MCF 10A (cell line): ENCODE results near the gene MPV17. TPM values are rescaled to one million over a fixed set of nuclear protein-coding genes. Genes with fewer than 3 reads are reported as not detected.

Experiments
- Bru-seq: library from RNA; stranded (reverse); fragments of 400-500 nt; gene quantifications from one replicate; lab custom pipeline; 2021; lab: Mats Ljungman, UMichigan
- BruChase-seq, 2 experiments: library from RNA; stranded (reverse); fragments of 400-500 nt; gene quantifications; one replicate each; lab custom pipeline; 2021; lab: Mats Ljungman, UMichigan
- BruUV-seq: library from RNA; stranded (reverse); fragments of 400-500 nt; replicated peaks from 2 replicates; lab custom pipeline; 2021; lab: Mats Ljungman, UMichigan
- CTCF ChIA-PET: fragments of 300-600 bp; sonication (Branson Sonifier 250); formaldehyde crosslinking; extraction: SDS; loops from one replicate; lab custom pipeline; 2021; ENCODE audit warnings: antibody characterized with exemption, inconsistent platforms; lab: Yijun Ruan, JAX
- POLR2A ChIA-PET: fragments of 300-600, 350-650 bp; sonication (Branson Sonifier 250); formaldehyde crosslinking; extraction: SDS; loops from one replicate; lab custom pipeline; 2020; ENCODE audit warnings: antibody characterized with exemption, inconsistent platforms; lab: Yijun Ruan, JAX
- DNase-seq: peaks from one replicate; pipeline ENCODE4 v3.0.0-alpha.2; 2018; ENCODE audit not compliant: unreplicated experiment
- H3K27ac Mint-ChIP-seq: one replicate; pipeline ENCODE4 v1.8.0; 2022; ENCODE audit warnings: mild to moderate bottlenecking, low read depth, mixed read lengths; ENCODE audit not compliant: unreplicated experiment
- H3K27me3 Mint-ChIP-seq: one replicate; pipeline ENCODE4 v1.8.0; 2022; ENCODE audit warnings: mixed read lengths; ENCODE audit not compliant: insufficient read depth, unreplicated experiment
- H3K36me3 Mint-ChIP-seq: one replicate; pipeline ENCODE4 v1.8.0; 2022; ENCODE audit warnings: mild to moderate bottlenecking, moderate library complexity, mixed read lengths; ENCODE audit not compliant: insufficient read depth, unreplicated experiment
- H3K4me1 Mint-ChIP-seq: one replicate; pipeline ENCODE4 v1.8.0; 2022; ENCODE audit warnings: mixed read lengths; ENCODE audit not compliant: insufficient read depth, unreplicated experiment
- H3K4me3 Mint-ChIP-seq: one replicate; pipeline ENCODE4 v1.8.0; 2022; ENCODE audit warnings: mild to moderate bottlenecking, moderate library complexity, mixed read lengths; ENCODE audit not compliant: unreplicated experiment
- H3K9me3 Mint-ChIP-seq: one replicate; pipeline ENCODE4 v1.8.0; 2022; ENCODE audit warnings: mixed read lengths; ENCODE audit not compliant: unreplicated experiment
- intact Hi-C: fragments of 100-400 bp; cut with micrococcal nuclease; formaldehyde crosslinking; loops from 2 replicates; pipeline ENCODE4 v1.14.1; 2022
- long read RNA-seq: library from polyadenylated mRNA; stranded (forward); transcript quantifications from one replicate; pipeline ENCODE4 v2.0.0, GENCODE V29; 2022
- total RNA-seq: library from RNA; stranded (reverse); gene quantifications from 2 replicates; pipeline ENCODE4 v1.2.3, GENCODE V29; 2022
- TF ChIP-seq, protein P1 (sequence below): fragments of 200-600 bp; IDR thresholded peaks from one replicate; pipeline ENCODE4 v1.8.0; 2022; ENCODE audit warnings: antibody characterized with exemption, mild to moderate bottlenecking; ENCODE audit not compliant: unreplicated experiment

The MPV17 gene, protein sequence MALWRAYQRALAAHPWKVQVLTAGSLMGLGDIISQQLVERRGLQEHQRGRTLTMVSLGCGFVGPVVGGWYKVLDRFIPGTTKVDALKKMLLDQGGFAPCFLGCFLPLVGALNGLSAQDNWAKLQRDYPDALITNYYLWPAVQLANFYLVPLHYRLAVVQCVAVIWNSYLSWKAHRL
- 104 and 114 TPM in 2 replicates for total RNA-seq
- Bru-seq, nascent RNA = percentile 80 among the genes with signal in this experiment
- percentile 90 among the genes with signal in this experiment for BruChase-seq, experiment 1, labeled RNA remaining after a 6-hour chase
- BruChase-seq, experiment 2, labeled RNA remaining after a 2-hour chase = percentile 89 among the genes with signal in this experiment
- long read RNA-seq, transcript MPV17-211 (8 exons, 905 nt) = minor isoform, 6 of 117 reads
- long read RNA-seq, transcript MPV17-203 (8 exons, 1,005 nt) = major isoform, 57 of 117 reads
- long read RNA-seq, transcript MPV17-201 (7 exons, 998 nt) = minor isoform, 12 of 117 reads
- long read RNA-seq, partial matches to known transcripts = 9 of 117 reads
- long read RNA-seq, other reads (novel, unspliced or antisense) = 33 of 117 reads

DNA sequence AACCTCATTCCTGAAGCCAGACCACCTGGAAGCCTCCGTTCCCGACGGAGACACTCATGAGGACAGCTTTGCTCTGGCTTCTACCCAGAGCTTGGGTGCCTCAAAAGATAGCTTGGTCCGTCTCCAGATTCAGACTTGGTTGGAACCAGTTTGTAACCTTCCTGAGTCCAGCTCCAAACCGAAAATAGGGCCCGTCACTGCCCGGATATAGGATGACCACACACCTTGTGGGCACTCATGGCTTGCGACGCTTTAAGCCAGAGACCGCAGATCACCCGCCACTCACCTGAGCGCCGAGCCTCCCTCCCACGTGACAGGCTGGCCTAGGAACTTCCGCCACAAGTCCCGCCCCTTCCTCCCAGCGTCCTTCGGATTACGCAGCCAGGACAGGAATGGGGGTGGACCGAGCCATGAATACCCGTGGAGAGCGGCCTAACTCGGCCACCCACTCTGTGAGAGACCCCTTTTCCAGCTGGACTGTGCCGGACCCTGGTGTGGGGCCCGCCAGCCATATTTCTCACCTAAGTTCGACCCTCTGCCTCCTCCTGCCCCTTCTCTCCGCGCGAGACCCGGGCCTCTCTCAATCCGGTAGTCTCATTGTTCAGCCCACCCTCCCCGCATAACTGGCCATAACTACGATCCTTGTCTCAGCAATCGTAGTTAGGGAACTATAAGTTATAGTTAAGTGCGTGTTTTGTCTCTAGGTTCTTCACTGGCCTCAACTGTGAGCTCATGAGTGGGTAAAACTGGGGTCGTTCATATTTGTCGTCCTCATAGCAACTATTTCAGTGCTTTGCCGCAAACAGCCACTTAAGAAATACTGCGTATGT, at the start of gene MPV17:
MPV17 (minus strand) TSS at position 332 of the 830 bp plus-strand sequence. CDS start 580 bp downstream, outside the sequence.
- H3K27ac Mint-ChIP-seq = peak within 1 kb of the TSS; percentile 99
- peak within 1 kb of the TSS; percentile 91 for H3K4me3 Mint-ChIP-seq
- TF ChIP-seq, protein P1, sequence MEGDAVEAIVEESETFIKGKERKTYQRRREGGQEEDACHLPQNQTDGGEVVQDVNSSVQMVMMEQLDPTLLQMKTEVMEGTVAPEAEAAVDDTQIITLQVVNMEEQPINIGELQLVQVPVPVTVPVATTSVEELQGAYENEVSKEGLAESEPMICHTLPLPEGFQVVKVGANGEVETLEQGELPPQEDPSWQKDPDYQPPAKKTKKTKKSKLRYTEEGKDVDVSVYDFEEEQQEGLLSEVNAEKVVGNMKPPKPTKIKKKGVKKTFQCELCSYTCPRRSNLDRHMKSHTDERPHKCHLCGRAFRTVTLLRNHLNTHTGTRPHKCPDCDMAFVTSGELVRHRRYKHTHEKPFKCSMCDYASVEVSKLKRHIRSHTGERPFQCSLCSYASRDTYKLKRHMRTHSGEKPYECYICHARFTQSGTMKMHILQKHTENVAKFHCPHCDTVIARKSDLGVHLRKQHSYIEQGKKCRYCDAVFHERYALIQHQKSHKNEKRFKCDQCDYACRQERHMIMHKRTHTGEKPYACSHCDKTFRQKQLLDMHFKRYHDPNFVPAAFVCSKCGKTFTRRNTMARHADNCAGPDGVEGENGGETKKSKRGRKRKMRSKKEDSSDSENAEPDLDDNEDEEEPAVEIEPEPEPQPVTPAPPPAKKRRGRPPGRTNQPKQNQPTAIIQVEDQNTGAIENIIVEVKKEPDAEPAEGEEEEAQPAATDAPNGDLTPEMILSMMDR = no peak
- intact Hi-C loops = no loop called here
- no peaks in the 10 kb centered on the region for H3K9me3 Mint-ChIP-seq
- ChIA-PET POLR2A (interaction anchor here (0.6 to 5.6 kb wide), 35 partner anchors 10 to 1482 kb away, joined by 3 to 142 read pairs (median 6); partner anchors contain the start of genes AGBL5, EIF2B4, GTF3C2 and OST4), CTCF (interaction anchor here (0.5 to 7.8 kb wide), 10 partner anchors 9 to 405 kb away, joined by 3 to 47 read pairs (median 6); partner anchors contain the start of genes EIF2B4 and SNX17)
- peak; percentile 95 for DNase-seq
- H3K4me1 Mint-ChIP-seq = peaks cover 23% of the 10 kb centered on the region
- no peaks in the 10 kb centered on the region for H3K27me3 Mint-ChIP-seq
- TSS peak; percentile 93 for BruUV-seq
- H3K36me3 Mint-ChIP-seq = peaks cover 56% of the 10 kb centered on the region

DNA sequence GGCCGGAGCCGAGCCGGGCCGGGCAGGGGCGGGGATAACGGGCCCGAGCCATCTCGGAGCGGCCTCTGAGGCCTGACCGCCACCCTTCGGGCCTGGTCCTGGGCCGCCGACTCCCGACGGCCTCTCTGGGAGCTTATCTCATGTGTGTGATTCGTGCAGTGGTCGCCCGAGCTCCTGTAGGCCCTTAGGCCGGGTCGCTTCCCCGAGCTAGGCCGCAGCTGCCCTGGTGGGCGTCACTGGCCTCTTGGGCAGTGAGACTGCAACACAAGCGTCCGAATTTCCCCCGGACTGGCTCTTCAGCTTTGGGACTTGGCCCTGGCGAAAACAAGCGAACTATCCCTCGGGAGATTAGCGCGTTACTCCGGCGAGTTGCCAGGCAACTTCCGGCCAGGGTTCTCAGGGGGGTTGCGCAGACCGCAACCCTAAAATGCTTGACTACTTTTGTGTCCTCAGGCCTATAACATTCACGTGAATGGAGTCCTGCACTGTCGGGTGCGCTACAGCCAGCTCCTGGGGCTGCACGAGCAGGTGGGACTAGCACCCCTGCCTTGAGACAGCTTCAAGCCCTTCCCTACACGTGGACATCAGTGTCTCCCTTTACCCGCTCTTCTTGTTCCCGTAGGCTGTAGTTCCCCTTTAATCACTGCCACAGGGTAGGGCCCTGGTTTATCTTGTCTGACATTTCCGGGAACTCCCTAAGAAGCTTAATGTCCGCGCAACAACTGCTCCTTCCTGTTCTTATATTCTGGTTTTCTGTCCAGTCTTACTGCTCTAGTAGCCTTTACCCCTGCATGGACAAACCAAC, 48.1 kb upstream of the MPV17 start:
- TF ChIP-seq, protein P1 = no peak
- DNase-seq = peak; percentile 33
- Mint-ChIP-seq H3K27ac (peak overlapping the region; percentile 81), H3K27me3 (no peaks in the 10 kb centered on the region), H3K36me3 (peaks cover 64% of the 10 kb centered on the region), H3K4me3 (peak overlapping the region; percentile 86), H3K9me3 (no peaks in the 10 kb centered on the region), H3K4me1 (peaks cover 21% of the 10 kb centered on the region)
- intact Hi-C loops = loop anchor here (1.0 kb wide), 3 partner anchors 9 to 50 kb away; partner anchors contain the start of gene ZNF513
- POLR2A ChIA-PET = interaction anchor here (0.6 to 7.8 kb wide), 20 partner anchors 8 to 308 kb away, joined by 3 to 148 read pairs (median 4); partner anchors contain the start of genes ATRAID, CCDC121, GPN1 and GTF3C2
- CTCF ChIA-PET = interaction anchor here (0.5 to 5.7 kb wide), 5 partner anchors 8 to 60 kb away, joined by 3 to 47 read pairs (median 4); partner anchors contain the start of genes GTF3C2, MPV17 and ZNF513
- BruUV-seq = no TSS peak

DNA sequence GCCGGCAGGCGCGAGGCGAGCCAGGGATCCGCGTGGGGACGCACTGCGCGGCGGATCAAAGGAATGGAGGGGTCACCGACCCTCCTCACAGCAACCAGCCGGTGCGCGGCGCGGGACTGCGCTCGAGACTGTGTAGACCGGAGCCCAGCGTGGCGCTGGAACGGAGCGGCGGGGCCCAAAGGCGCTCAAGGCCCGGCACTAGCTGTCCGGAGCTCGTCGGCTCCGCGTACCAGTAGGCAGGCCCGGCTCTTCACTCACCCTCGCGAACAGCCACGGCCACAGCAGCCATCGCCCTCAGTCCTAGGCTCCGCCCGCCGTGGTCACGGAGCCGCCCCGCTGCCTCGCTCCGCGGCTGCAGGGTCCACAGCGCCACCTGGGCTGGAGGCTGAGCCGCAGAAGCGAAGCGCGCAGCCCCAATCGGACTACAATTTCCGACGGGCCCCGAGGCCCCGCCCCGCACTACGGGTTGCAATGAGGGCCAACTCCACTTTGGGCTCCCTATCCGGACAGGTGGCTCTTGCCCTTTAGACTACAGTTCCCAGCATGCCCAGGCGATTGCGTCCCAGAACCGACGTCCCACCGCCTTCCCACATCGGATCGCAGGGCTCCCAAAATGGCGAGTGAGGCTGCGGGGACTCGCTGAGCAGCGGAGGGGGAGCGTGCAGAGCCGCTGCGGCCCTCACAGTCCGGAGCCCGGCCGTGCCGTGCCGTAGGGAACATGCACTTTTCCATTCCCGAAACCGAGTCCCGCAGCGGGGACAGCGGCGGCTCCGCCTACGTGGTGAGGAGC, 47.3 kb upstream of the MPV17 start, which contains the start of the genes EIF2B4 and SNX17:
EIF2B4 (minus strand) TSS at position 313 of the 790 bp plus-strand sequence; CDS start at position 289, 24 bp downstream.
SNX17 (plus strand) TSS at position 591 of the 790 bp plus-strand sequence; CDS start at position 719, 128 bp downstream.
- peaks cover 21% of the 10 kb centered on the region for H3K4me1 Mint-ChIP-seq
- BruUV-seq = no TSS peak
- H3K9me3 Mint-ChIP-seq = no peaks in the 10 kb centered on the region
- intact Hi-C loops = loop anchor here (1.0 kb wide), 3 partner anchors 10 to 49 kb away; partner anchors contain the start of gene ZNF513
- peak; percentile 99 for DNase-seq
- CTCF ChIA-PET = interaction anchor here (0.6 to 5.7 kb wide), 14 partner anchors 10 to 940 kb away, joined by 3 to 47 read pairs (median 4); partner anchors contain the start of genes GTF3C2 and MPV17
- no peaks in the 10 kb centered on the region for H3K27me3 Mint-ChIP-seq
- H3K4me3 Mint-ChIP-seq = peak within 1 kb of the TSS; percentile 86
- H3K36me3 Mint-ChIP-seq = peaks cover 64% of the 10 kb centered on the region
- TF ChIP-seq, protein P1 = peak; percentile 69
- POLR2A ChIA-PET = interaction anchor here (0.6 to 7.8 kb wide), 25 partner anchors 9 to 1076 kb away, joined by 3 to 148 read pairs (median 5); partner anchors contain the start of genes CCDC121, GPN1, GTF3C2 and KHK
- H3K27ac Mint-ChIP-seq = peak within 1 kb of the TSS; percentile 81
